Left kidney (tissue), 2 donors: ENCODE measurements around the gene ZEB2. TPM values are rescaled to one million over a fixed set of nuclear protein-coding genes. Genes with fewer than 3 reads are reported as not detected.

ENCODE experiments used
- DNase-seq: peaks from one replicate; pipeline ENCODE4 v3.0.0-alpha.2; 2013
- polyA plus RNA-seq: library from polyadenylated mRNA; unstranded; fragments of 120-200 nt; gene quantifications from one replicate; pipeline ENCODE4 v1.2.1, GENCODE V29; 2013; ENCODE audit not compliant: insufficient read length

The ZEB2 gene
- polyA plus RNA-seq, 1 donor, result 120 TPM

- no peak for DNase-seq
These were observed 93.6 kb downstream of the ZEB2 start for GRCh38 chr2:144426355-144426754.

DNA sequence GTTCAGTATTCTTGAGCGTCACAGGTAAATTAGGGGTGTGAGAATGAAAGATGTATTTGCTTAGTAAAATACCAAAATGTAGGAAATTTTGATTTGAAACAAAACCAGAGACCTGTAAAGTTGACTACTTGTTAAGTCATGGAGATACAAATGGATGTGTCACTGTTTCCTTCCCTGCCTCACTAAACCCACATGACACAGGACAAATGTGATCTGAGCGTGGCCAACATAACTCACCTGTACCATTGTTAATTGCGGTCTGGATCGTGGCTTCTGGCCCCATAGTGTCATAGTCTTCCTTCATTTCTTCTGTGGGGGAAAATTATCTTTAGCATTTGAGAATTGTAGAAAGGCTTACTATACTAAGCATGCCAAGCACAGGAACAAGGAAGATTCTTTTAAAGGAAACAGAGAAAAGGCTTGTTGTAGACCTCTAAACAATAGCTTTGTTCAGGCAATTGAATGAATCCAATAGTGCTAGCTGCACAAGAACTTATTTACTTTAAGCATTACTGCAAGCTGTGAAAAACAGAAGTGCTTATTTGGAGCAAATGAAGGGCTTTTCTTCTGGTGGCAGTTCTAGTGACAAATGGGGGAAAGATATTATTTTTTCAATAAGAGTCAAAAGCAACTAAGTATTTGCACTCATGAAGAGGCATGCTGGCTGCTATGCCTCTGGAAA, 95.2 kb downstream of the ZEB2 start:
- DNase-seq, result no peak

DNA sequence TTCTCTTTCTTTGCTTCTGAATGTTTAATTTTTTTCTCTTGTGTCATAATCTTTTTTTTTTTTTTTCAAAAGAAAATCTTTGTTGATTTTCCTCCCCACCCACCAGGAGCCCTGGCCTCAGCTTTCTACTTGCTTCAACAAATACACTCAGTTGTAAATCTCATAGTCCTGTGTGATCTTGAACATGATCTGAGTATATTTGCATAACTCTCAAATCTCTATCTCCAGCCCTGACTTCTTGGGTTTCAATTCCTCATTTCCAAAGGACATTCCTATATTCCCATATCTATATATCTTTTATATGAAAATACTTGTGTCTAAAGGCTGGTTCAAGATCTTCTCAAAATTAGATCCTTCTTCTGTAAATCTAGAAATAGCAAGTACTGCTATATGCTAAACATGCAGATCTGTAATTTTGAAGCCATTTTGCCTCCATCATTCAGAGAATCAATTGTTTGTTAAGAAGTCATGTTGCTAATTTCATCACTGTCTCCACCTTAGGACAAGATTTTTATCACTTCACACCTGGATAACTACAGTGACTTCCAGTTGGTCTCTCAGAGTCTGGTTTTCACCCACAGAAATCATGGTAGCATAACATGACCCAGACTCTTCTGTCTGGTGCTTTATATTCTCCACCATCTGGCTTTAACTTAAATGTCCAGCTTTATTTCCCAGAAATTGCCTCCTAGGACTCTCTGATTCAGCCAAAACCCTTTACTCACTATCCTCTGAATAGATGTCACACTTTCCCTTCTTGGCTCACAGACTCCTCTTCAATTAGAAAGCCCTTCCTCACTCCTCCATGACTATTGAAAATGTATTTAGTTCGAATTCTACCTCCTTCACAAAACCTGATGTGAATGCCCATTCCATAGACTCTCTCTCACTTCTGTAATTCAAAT, 98.1 kb downstream of the ZEB2 start:
- DNase-seq, result no peak

- no peak for DNase-seq
These were observed 100.7 kb downstream of the ZEB2 start for GRCh38 chr2:144419218-144419617.

DNA sequence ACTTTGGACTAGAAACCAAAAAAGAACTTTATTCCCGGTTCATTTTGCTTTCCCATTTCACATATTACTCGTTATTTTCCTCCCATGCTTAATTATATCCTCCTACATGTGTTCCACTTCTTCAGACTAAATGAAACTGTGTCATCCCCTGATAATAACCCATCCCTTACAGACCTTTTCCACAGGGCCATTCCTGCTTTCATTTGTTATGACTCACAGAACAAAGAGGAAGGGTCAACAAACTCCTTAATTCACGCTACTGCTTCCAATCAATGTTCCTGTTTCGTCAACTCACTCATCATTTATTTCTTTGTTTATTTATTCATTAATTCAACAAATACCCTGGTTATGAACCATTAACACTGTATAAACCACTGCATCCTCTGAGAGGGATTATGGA, 104.5 kb downstream of the ZEB2 start:
- no peak for DNase-seq

DNA sequence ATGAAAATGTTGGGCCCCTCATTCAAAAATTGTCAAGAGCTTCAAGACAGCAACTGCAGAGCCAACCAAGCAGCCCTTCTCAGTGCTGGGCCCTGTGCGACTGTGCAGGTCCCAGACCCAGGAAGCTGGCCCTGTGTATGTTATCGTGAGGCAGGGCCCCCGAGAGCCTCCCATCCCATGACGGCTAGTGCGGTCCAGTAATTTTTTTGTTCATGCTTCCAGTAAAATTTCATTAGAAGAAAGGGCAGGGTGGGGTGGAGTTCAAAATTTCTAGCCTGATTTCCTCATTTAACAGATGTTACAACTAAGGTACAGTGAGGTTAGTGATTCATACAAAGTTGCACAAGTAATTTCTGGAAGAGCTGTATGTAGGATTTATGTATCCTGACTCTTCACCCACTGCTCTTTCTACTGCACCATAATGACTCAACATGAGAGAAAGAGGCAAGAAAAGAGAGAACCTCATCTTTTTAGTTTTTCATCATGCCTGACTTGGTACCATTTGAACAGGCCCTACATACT, 105.5 kb downstream of the ZEB2 start:
- DNase-seq, result no peak

- DNase-seq, result no peak
These were observed 107.2 kb downstream of the ZEB2 start for GRCh38 chr2:144412709-144413108.

DNA sequence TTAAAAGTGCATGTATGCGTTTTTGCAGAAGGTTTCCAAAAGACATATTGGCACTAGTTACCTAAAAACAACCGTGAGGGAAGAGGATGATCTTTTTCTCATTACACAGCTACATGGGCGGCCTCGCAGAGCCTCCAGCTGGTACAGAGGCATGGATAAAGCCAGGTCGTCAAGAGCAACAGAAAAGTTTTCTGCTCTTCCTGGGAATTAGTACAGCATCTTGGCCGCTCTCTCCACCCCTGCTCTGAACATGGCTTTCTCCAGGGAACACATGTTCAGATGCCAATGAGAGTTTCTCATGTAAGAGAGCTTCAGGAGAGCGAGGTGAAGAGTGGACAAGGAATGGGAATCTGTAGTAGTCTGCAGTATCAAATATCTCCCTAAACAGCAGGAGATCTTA, 108.4 kb downstream of the ZEB2 start:
- DNase-seq, result no peak

GRCh38 chr2:144409241-144409640, 110.7 kb downstream of the ZEB2 start:
- DNase-seq, result no peak

DNA sequence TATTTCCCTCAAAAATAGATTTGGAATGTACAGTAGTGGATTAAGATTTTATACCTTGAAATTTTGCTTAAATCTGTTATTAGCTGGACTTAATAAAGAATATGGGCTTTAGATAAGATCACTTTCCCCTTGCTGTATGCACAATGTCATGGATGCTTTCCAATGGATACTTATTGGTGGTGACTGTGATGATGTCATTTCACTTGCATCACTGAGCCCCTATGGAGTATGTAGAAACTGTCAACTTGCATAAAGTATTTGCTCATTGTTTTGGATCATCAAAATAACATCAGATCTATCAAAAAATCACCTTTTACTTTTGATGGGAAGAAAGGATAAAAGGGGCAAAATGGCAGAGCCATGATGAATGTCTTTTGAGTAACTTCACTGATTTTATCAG, 112.7 kb downstream of the ZEB2 start:
- DNase-seq, result no peak

- DNase-seq, result no peak
These were observed 113.7 kb downstream of the ZEB2 start for GRCh38 chr2:144405982-144406788.

- no peak for DNase-seq
These were observed 114.6 kb downstream of the ZEB2 start for GRCh38 chr2:144405321-144405720.

DNA sequence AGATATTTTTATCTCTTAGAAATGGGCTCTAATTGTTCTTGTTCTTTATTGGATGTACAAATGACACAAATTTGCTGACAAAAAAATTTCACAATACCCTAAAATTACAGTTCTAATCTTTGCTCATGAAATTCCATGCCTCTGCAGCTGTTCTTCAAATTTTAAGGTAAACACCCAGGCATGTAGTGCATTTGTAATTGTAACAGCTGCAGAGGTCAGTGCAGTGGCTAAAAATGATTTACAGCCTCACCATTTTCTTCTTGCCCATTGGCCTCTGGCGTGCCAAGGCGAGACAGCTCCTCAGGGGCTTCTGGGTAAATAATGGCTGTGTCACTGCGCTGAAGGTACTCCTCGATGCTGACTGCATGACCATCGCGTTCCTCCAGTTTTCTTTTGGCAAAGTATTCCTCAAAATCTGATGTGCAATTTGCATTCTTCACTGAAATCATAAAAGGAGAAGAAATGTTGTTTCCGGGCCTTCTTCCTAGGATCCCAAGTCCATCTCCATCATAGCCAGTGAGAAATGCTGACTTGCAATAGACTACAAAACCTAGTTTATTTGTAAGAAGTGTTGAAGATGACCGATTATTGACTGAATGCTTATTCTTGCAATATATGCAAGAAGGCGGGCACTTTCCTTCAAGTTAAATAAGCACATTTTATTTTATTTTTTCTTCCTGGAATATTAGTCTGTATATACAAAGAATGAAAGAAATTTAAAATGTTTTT, 115.2 kb downstream of the ZEB2 start:
- DNase-seq, result no peak

- DNase-seq, result no peak
These were observed 116.0 kb downstream of the ZEB2 start for GRCh38 chr2:144403933-144404332.

DNA sequence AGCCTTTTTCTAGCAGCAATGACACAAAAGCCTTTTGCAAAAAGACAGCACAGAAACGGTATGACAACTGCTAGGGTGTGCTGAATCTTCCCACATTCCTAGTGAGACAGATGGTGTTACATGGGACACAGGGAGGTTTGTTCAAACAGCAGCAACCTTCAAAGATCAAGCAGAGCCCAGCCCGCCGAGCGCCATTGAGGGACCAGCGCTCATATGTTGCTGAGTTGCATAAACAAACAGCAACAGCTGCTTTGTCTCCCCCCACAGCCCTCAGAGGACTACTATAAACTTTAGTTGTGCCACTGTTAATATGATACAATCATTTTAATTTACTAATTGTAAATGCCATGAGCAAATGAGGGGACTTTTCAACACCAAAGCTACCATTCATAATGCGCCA, 117.7 kb downstream of the ZEB2 start:
- DNase-seq, result peak; percentile 57

GRCh38 chr2:144401036-144401435, 118.9 kb downstream of the ZEB2 start:
- DNase-seq, result no peak

DNA sequence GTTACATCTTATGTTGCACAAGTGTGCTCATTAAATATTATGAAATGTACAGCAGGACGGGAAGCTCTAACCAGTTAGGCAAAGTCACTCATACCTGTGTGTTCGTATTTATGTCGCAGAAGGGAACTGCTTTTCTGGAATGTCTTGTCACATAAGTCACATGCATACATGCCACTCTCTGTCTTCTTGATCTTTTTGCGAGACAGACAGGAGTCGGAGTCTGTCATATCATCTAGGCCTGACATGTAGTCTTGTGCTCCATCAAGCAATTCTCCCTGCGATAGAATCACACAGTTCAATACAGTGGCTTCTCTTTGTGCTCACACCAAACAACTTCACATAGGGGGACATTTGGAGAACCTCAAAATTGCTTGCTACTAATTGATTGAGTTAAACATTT, 123.6 kb downstream of the ZEB2 start:
- no peak for DNase-seq

DNA sequence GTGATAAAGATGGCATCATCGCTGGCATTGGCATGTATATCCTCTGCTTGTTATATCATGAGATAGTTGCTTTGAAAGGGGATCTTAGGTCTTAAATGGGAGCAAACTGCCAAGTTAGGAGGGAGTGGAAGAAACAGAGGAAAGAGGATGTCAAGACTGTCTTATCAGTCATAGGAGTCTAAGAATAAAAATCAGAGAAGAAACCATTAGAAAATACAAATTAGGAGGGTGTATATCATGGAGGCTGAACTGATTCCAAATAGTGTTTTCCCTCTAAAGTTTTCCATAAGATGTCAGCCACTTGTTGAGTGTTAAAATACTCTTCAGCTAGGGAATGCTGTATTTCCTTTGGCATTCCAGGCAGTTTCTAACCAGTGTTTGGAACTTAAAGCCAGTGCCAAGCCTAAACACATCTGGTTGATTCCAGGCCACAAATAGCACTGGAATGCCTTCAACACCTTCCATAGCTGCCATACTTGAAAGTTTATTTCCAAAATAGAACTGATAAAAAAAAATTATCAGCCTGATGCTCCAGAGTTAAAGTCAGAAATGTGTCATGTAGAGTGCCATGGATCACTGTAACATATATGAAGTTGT, 129.4 kb downstream of the ZEB2 start:
- no peak for DNase-seq

- no peak for DNase-seq
These were observed 130.0 kb downstream of the ZEB2 start for GRCh38 chr2:144389930-144390311.

- DNase-seq, result no peak
These were observed 130.6 kb downstream of the ZEB2 start for GRCh38 chr2:144389151-144389929.

- DNase-seq, result no peak
These were observed 134.5 kb downstream of the ZEB2 start for GRCh38 chr2:144385381-144385780.
